ENCODE measurements around the gene BTBD19.

The BTBD19 gene

GRCh38 chr1:44862829-44863401, 54.6 kb downstream of the BTBD19 start:
- no peak for DNase-seq
